ENCODE measurements around the gene CAMTA1.

The CAMTA1 gene

DNA sequence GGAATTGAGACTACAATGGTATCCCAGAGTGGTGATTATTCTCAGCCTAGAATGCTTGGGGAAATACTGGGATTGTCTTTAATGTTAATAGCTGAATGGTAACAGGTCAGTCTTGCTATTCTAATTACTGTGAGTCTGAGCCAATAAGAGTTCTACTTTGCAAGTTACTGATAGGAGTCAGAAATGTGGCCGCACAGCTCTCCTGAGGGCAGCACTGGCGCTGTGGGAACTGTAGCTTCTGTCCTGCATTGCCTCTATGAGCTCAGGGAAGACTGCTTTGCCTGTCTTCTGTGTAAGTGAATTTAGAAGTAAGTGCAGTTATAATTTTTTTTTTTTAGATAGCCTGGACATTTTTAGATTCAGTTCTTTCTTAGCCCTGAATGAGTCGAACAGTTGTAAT, 975.8 kb downstream of the CAMTA1 start:
- Histone ChIP-seq H3K79me2 (ENCODE audit: control insufficient read depth, insufficient read depth, low read length, poor library complexity) (no peaks in the 10 kb centered on the region), H3K27me3 (ENCODE audit: insufficient read depth, low read length) (no peaks in the 10 kb centered on the region), H4K91ac (ENCODE audit: low read depth, low read length) (no peak overlapping the region), H2AFZ (ENCODE audit: insufficient read depth, low read length, poor library complexity) (no peak overlapping the region), H3K18ac (ENCODE audit: low read length) (no peak overlapping the region), H3K23ac (ENCODE audit: low read length) (no peak overlapping the region), H3K4me1 (ENCODE audit: control insufficient read depth in 1 of 2, insufficient read depth in 2 of 2, low read length in 2 of 2) (no peaks in the 10 kb centered on the region), H3K4ac (ENCODE audit: low read depth, low read length) (no peak overlapping the region), H4K8ac (ENCODE audit: low read depth, low read length) (no peak overlapping the region), H3K79me1 (ENCODE audit: low read length) (no peaks in the 10 kb centered on the region), H3K4me3 (ENCODE audit: low read depth, low read length) (no peak overlapping the region), H3K36me3 (ENCODE audit: control insufficient read depth in 1 of 2, insufficient read depth in 2 of 2, low read length in 2 of 2) (peaks cover 0 to 2% of the 10 kb centered on the region in 2 experiments), H2BK12ac (ENCODE audit: low read length) (no peak overlapping the region), H3K27ac (ENCODE audit: low read depth, low read length) (no peak overlapping the region), H3K9me3 (ENCODE audit: insufficient read depth, low read depth, low read length) (no peaks in the 10 kb centered on the region), H4K12ac (ENCODE audit: low read depth, low read length) (no peak overlapping the region), H3K4me2 (ENCODE audit: low read length) (no peak overlapping the region), H2BK5ac (ENCODE audit: low read depth, low read length, poor library complexity) (no peak overlapping the region), H2AK5ac (ENCODE audit: low read length) (no peak overlapping the region), H2BK120ac (ENCODE audit: insufficient read depth, low read length, poor library complexity) (no peak overlapping the region), H3K9ac (ENCODE audit: low read length) (no peak overlapping the region), H3K14ac (ENCODE audit: low read length) (no peak overlapping the region)
- no CpG with 5 or more reads among the region's 3 CpGs for WGBS (ENCODE audit: extremely low coverage, insufficient coverage, insufficient read length)
- no peak for DNase-seq

DNA sequence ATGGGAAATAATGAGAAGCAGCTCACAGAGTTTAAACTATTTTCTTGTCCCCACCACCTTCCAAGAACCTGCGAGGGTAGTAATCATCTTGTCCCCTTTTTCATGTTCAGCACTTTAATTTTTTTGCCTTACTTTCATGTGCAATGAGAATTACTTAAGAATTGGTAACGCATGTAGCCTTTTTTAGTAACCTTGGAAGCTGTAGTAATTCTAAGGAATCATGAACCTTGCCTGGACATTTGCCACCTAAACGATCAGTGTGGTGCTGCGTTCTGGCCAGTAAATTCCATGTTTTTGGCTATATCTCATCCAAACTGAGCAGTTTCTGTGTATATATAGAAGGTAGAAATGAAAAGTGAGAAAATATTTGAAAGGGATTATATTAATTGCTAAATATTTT, 981.9 kb downstream of the CAMTA1 start:
- H3K27ac ChIP-seq (ENCODE audit: low read depth, low read length): no peak overlapping the region
- peaks cover 7% of the 10 kb centered on the region for H3K79me2 ChIP-seq (ENCODE audit: control insufficient read depth, insufficient read depth, low read length, poor library complexity)
- peaks cover 8% of the 10 kb centered on the region for H3K79me1 ChIP-seq (ENCODE audit: low read length)
- peaks cover 0 to 10% of the 10 kb centered on the region in 2 experiments for H3K4me1 ChIP-seq (ENCODE audit: control insufficient read depth in 1 of 2, insufficient read depth in 2 of 2, low read length in 2 of 2)
- no peak overlapping the region for H3K4me2 ChIP-seq (ENCODE audit: low read length)
- no peaks in the 10 kb centered on the region for H3K27me3 ChIP-seq (ENCODE audit: insufficient read depth, low read length)
- no peak overlapping the region for H2AFZ ChIP-seq (ENCODE audit: insufficient read depth, low read length, poor library complexity)
- no peak overlapping the region for H2BK12ac ChIP-seq (ENCODE audit: low read length)
- H2BK120ac ChIP-seq (ENCODE audit: insufficient read depth, low read length, poor library complexity): no peak overlapping the region
- H2AK5ac ChIP-seq (ENCODE audit: low read length): no peak overlapping the region
- no peak overlapping the region for H3K23ac ChIP-seq (ENCODE audit: low read length)
- peaks cover 1% of the 10 kb centered on the region for H3K9me3 ChIP-seq (ENCODE audit: insufficient read depth, low read depth, low read length)
- H3K18ac ChIP-seq (ENCODE audit: low read length): no peak overlapping the region
- H2BK5ac ChIP-seq (ENCODE audit: low read depth, low read length, poor library complexity): no peak overlapping the region
- WGBS (ENCODE audit: extremely low coverage, insufficient coverage, insufficient read length): no CpG with 5 or more reads among the region's 4 CpGs
- H3K14ac ChIP-seq (ENCODE audit: low read length): no peak overlapping the region
- DNase-seq: no peak
- H4K12ac ChIP-seq (ENCODE audit: low read depth, low read length): no peak overlapping the region
- no peak overlapping the region for H3K4ac ChIP-seq (ENCODE audit: low read depth, low read length)
- H3K4me3 ChIP-seq (ENCODE audit: low read depth, low read length): no peak overlapping the region
- no peak overlapping the region for H4K8ac ChIP-seq (ENCODE audit: low read depth, low read length)
- no peak overlapping the region for H4K91ac ChIP-seq (ENCODE audit: low read depth, low read length)
- H3K9ac ChIP-seq (ENCODE audit: low read length): no peak overlapping the region
- H3K36me3 ChIP-seq (ENCODE audit: control insufficient read depth in 1 of 2, insufficient read depth in 2 of 2, low read length in 2 of 2): no peaks in the 10 kb centered on the region

- Histone ChIP-seq H3K79me2 (ENCODE audit: control insufficient read depth, insufficient read depth, low read length, poor library complexity) (peaks cover 7% of the 10 kb centered on the region), H2BK120ac (ENCODE audit: insufficient read depth, low read length, poor library complexity) (no peak overlapping the region), H3K23ac (ENCODE audit: low read length) (no peak overlapping the region), H3K36me3 (ENCODE audit: control insufficient read depth in 1 of 2, insufficient read depth in 2 of 2, low read length in 2 of 2) (no peaks in the 10 kb centered on the region), H3K18ac (ENCODE audit: low read length) (no peak overlapping the region), H2AK5ac (ENCODE audit: low read length) (no peak overlapping the region), H4K91ac (ENCODE audit: low read depth, low read length) (no peak overlapping the region), H4K8ac (ENCODE audit: low read depth, low read length) (no peak overlapping the region), H2AFZ (ENCODE audit: insufficient read depth, low read length, poor library complexity) (no peak overlapping the region), H3K27ac (ENCODE audit: low read depth, low read length) (no peak overlapping the region), H2BK5ac (ENCODE audit: low read depth, low read length, poor library complexity) (no peak overlapping the region), H3K79me1 (ENCODE audit: low read length) (peaks cover 8% of the 10 kb centered on the region), H3K9ac (ENCODE audit: low read length) (no peak overlapping the region), H4K12ac (ENCODE audit: low read depth, low read length) (no peak overlapping the region), H3K4ac (ENCODE audit: low read depth, low read length) (no peak overlapping the region), H3K4me2 (ENCODE audit: low read length) (no peak overlapping the region), H3K4me1 (ENCODE audit: control insufficient read depth in 1 of 2, insufficient read depth in 2 of 2, low read length in 2 of 2) (peaks cover 0 to 10% of the 10 kb centered on the region in 2 experiments), H3K27me3 (ENCODE audit: insufficient read depth, low read length) (no peaks in the 10 kb centered on the region), H2BK12ac (ENCODE audit: low read length) (no peak overlapping the region), H3K9me3 (ENCODE audit: insufficient read depth, low read depth, low read length) (peaks cover 1% of the 10 kb centered on the region), H3K4me3 (ENCODE audit: low read depth, low read length) (no peak overlapping the region), H3K14ac (ENCODE audit: low read length) (no peak overlapping the region)
- no CpG with 5 or more reads among the region's 2 CpGs for WGBS (ENCODE audit: extremely low coverage, insufficient coverage, insufficient read length)
- DNase-seq: no peak
Measured at GRCh38 chr1:7768583-7768982, 983.3 kb downstream of the CAMTA1 start.

DNA sequence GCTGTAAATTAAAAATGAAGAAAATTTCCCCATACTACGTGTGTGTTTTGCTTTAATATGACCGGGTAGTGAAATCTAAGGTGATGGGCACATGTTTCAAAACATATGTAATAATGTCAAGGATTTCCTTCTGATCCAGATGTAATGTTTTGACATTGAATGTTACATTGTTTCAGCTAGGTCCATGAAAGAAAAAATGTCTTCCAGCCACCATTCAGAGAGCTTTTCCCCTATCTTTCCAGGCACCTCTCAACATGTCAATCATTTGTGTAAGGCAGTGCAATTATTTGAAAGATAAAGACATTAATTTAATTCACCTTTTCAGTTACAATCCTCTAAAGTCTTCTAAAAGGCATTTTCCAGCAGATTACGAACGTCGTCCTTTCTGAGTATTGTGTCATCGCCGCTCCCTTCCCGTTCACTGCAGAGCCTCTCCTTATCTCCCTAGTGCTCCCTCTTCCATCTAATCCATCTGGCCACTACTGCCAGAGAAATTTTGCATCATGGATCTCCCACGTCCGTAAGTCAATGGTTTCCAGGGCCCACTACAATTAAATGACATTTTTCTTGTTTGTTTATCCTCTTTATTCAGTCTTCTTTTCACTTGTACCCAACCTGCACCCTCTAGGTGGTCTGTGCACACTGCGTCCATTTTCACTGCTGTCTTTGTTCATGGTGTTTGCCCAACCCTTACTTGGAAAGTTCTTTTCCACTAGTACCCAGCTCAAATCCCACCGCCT, 984.6 kb downstream of the CAMTA1 start:
- Histone ChIP-seq H3K4me1 (ENCODE audit: control insufficient read depth in 1 of 2, insufficient read depth in 2 of 2, low read length in 2 of 2) (peaks cover 0 to 10% of the 10 kb centered on the region in 2 experiments), H3K27ac (ENCODE audit: low read depth, low read length) (no peak overlapping the region), H3K9me3 (ENCODE audit: insufficient read depth, low read depth, low read length) (peaks cover 1% of the 10 kb centered on the region), H3K79me1 (ENCODE audit: low read length) (peaks cover 8% of the 10 kb centered on the region), H4K12ac (ENCODE audit: low read depth, low read length) (no peak overlapping the region), H3K9ac (ENCODE audit: low read length) (no peak overlapping the region), H3K4me3 (ENCODE audit: low read depth, low read length) (no peak overlapping the region), H3K4ac (ENCODE audit: low read depth, low read length) (no peak overlapping the region), H3K27me3 (ENCODE audit: insufficient read depth, low read length) (no peaks in the 10 kb centered on the region), H4K8ac (ENCODE audit: low read depth, low read length) (no peak overlapping the region), H3K18ac (ENCODE audit: low read length) (no peak overlapping the region), H2AK5ac (ENCODE audit: low read length) (no peak overlapping the region), H4K91ac (ENCODE audit: low read depth, low read length) (no peak overlapping the region), H3K79me2 (ENCODE audit: control insufficient read depth, insufficient read depth, low read length, poor library complexity) (peaks cover 7% of the 10 kb centered on the region), H3K23ac (ENCODE audit: low read length) (no peak overlapping the region), H2AFZ (ENCODE audit: insufficient read depth, low read length, poor library complexity) (no peak overlapping the region), H2BK12ac (ENCODE audit: low read length) (no peak overlapping the region), H3K36me3 (ENCODE audit: control insufficient read depth in 1 of 2, insufficient read depth in 2 of 2, low read length in 2 of 2) (peaks cover 0 to 2% of the 10 kb centered on the region in 2 experiments), H3K14ac (ENCODE audit: low read length) (no peak overlapping the region), H3K4me2 (ENCODE audit: low read length) (no peak overlapping the region), H2BK5ac (ENCODE audit: low read depth, low read length, poor library complexity) (no peak overlapping the region), H2BK120ac (ENCODE audit: insufficient read depth, low read length, poor library complexity) (no peak overlapping the region)
- no CpG with 5 or more reads among the region's 12 CpGs for WGBS (ENCODE audit: extremely low coverage, insufficient coverage, insufficient read length)
- DNase-seq: no peak
